ENCODE measurements around the gene ACADSB. TPM values are rescaled to one million over a fixed set of nuclear protein-coding genes. Genes with fewer than 3 reads are reported as not detected.
A peak's percentile ranks its signal among the peaks of the same experiment; 100 is the strongest.

Gene ACADSB
- total RNA-seq, 2 donors from 2014 or later = 40.4 to 58.7 TPM

- no peak overlapping the region for H3K4me3 Mint-ChIP-seq
- H3K27me3 Mint-ChIP-seq (ENCODE audit: insufficient read depth) = no peaks in the 10 kb centered on the region
- H3K4me1 Mint-ChIP-seq = peaks cover 44% of the 10 kb centered on the region
These were observed 12.7 kb downstream of the ACADSB start for GRCh38 chr10:123021517-123021916.

GRCh38 chr10:123024540-123024939, 15.7 kb downstream of the ACADSB start:
- no peaks in the 10 kb centered on the region for H3K4me1 ChIP-seq (ENCODE audit: control insufficient read depth, insufficient read depth, low read length)
- WGBS, 2 experiments (ENCODE audit: insufficient coverage in 1 of 2, insufficient read length in 1 of 2) = 86 to 89% methylated on average over 2 of the region's 2 CpGs
- H3K4me3 ChIP-seq (ENCODE audit: low read length) = no peak overlapping the region
- DNase-seq = no peak
- Mint-ChIP-seq H3K4me3 (no peak overlapping the region), H3K4me1 (peaks cover 39% of the 10 kb centered on the region), H3K27ac (no peak overlapping the region), H3K27me3 (ENCODE audit: insufficient read depth) (no peaks in the 10 kb centered on the region), H3K9me3 (no peaks in the 10 kb centered on the region), H3K36me3 (ENCODE audit: low read depth) (peaks cover 11% of the 10 kb centered on the region)
- H3K9ac ChIP-seq (ENCODE audit: extremely low read depth, low read length, poor library complexity, severe bottlenecking) = no peak overlapping the region
- H3K27me3 ChIP-seq (ENCODE audit: control insufficient read depth, insufficient read depth, low read length, poor library complexity, severe bottlenecking) = no peaks in the 10 kb centered on the region
- H3K36me3 ChIP-seq (ENCODE audit: control insufficient read depth, insufficient read depth, low read length) = no peaks in the 10 kb centered on the region
- TF ChIP-seq CTCF (conservative IDR thresholded peaks at IDR 0.05) = no peak
- no peaks in the 10 kb centered on the region for H3K9me3 ChIP-seq (ENCODE audit: control insufficient read depth, low read length)
- H3K27ac ChIP-seq (ENCODE audit: low read depth, low read length) = no peak overlapping the region

More at GRCh38 chr10:123021517-123021916, 12.7 kb downstream of the ACADSB start:
- Histone ChIP-seq H3K9ac (ENCODE audit: extremely low read depth, low read length, poor library complexity, severe bottlenecking) (no peak overlapping the region), H3K27me3 (ENCODE audit: control insufficient read depth, insufficient read depth, low read length, poor library complexity, severe bottlenecking) (no peaks in the 10 kb centered on the region), H3K9me3 (ENCODE audit: control insufficient read depth, low read length) (no peaks in the 10 kb centered on the region), H3K36me3 (ENCODE audit: control insufficient read depth, insufficient read depth, low read length) (no peaks in the 10 kb centered on the region), H3K4me3 (ENCODE audit: low read length) (no peak overlapping the region), H3K4me1 (ENCODE audit: control insufficient read depth, insufficient read depth, low read length) (no peaks in the 10 kb centered on the region), H3K27ac (ENCODE audit: low read depth, low read length) (no peak overlapping the region)
- no peak for DNase-seq
- Mint-ChIP-seq H3K9me3 (peaks cover 4% of the 10 kb centered on the region), H3K36me3 (ENCODE audit: low read depth) (peaks cover 20% of the 10 kb centered on the region), H3K27ac (no peak overlapping the region)
- TF ChIP-seq CTCF (conservative IDR thresholded peaks at IDR 0.05) = peak; percentile 55
- 60 to 79% methylated on average over 1 to 3 of the region's 3 CpGs for WGBS, 2 experiments (ENCODE audit: insufficient coverage in 1 of 2, insufficient read length in 1 of 2)

- no peaks in the 10 kb centered on the region for H3K27me3 Mint-ChIP-seq (ENCODE audit: insufficient read depth)
- peaks cover 16% of the 10 kb centered on the region for H3K36me3 Mint-ChIP-seq (ENCODE audit: low read depth)
- no peak overlapping the region for H3K27ac Mint-ChIP-seq
- no peak overlapping the region for H3K9ac ChIP-seq (ENCODE audit: extremely low read depth, low read length, poor library complexity, severe bottlenecking)
- H3K9me3 Mint-ChIP-seq = no peaks in the 10 kb centered on the region
- H3K27me3 ChIP-seq (ENCODE audit: control insufficient read depth, insufficient read depth, low read length, poor library complexity, severe bottlenecking) = no peaks in the 10 kb centered on the region
- DNase-seq = no peak
- H3K27ac ChIP-seq (ENCODE audit: low read depth, low read length) = no peak overlapping the region
- H3K4me1 Mint-ChIP-seq = peaks cover 27% of the 10 kb centered on the region
- no peaks in the 10 kb centered on the region for H3K36me3 ChIP-seq (ENCODE audit: control insufficient read depth, insufficient read depth, low read length)
- no peaks in the 10 kb centered on the region for H3K4me1 ChIP-seq (ENCODE audit: control insufficient read depth, insufficient read depth, low read length)
- WGBS, 2 experiments (ENCODE audit: insufficient coverage in 1 of 2, insufficient read length in 1 of 2) = 50% methylated on average over 1 of the region's 1 CpG; no CpG with 5 or more reads in 1 of the 2 experiments
- no peak overlapping the region for H3K4me3 ChIP-seq (ENCODE audit: low read length)
- TF ChIP-seq CTCF (conservative IDR thresholded peaks at IDR 0.05) = no peak
- H3K9me3 ChIP-seq (ENCODE audit: control insufficient read depth, low read length) = no peaks in the 10 kb centered on the region
- no peak overlapping the region for H3K4me3 Mint-ChIP-seq
These were observed 17.5 kb downstream of the ACADSB start for GRCh38 chr10:123026302-123026701.
